ENCODE measurements around the gene CCDC149. TPM values are rescaled to one million over a fixed set of nuclear protein-coding genes. Genes with fewer than 3 reads are reported as not detected.

Gene CCDC149
- total and polyA plus RNA-seq, 9 of the 15 experiments (the other 6 are each of a cell fraction or from before 2014, with no cell fraction given) = 0.04 to 0.18 TPM; not detected in 7

- TF ChIP-seq RREB1 (CRISPR knock-in tag; IDR thresholded peaks at IDR 0.05) (no peak), ZFP1 (CRISPR knock-in tag; IDR thresholded peaks at IDR 0.05) (no peak), ZC3H11A (IDR thresholded peaks at IDR 0.05; ENCODE audit: low read depth, low read length) (no peak), GTF3C2 (IDR thresholded peaks at IDR 0.05; ENCODE audit: borderline replicate concordance, extremely low read depth, insufficient read length) (no peak)
Measured at GRCh38 chr4:24820541-24820940, 92.3 kb downstream of the CCDC149 start (continued).
